HepG2 (cell line): Measurements from ENCODE around the gene PSPH. TPM values are rescaled to one million over a fixed set of nuclear protein-coding genes. Genes with fewer than 3 reads are reported as not detected.

ENCODE experiments used
- AFF4 ChIP-seq: sonication (generic); formaldehyde crosslinking; IDR thresholded peaks from 2 replicates; pipeline ENCODE4 v1.4.0; 2020; ENCODE audit warnings: missing genetic modification reagents
- FOXA3 ChIP-seq: IDR thresholded peaks from 2 replicates; pipeline ENCODE4 v1.6.1; 2016; ENCODE audit warnings: missing genetic modification reagents, missing compliant biosample characterization
- HDAC2 ChIP-seq: sonication (generic); formaldehyde crosslinking; IDR thresholded peaks from 2 replicates; pipeline ENCODE4 v1.4.0; 2020; ENCODE audit warnings: missing genetic modification reagents
- HOXA7 ChIP-seq: sonication (generic); formaldehyde crosslinking; IDR thresholded peaks from 2 replicates; pipeline ENCODE4 v1.8.1; 2022; ENCODE audit warnings: mild to moderate bottlenecking, missing genetic modification reagents, moderate library complexity
- IKZF5 ChIP-seq: IDR thresholded peaks from 2 replicates; pipeline ENCODE4 v1.6.1; 2018; ENCODE audit warnings: missing genetic modification reagents, mild to moderate bottlenecking, missing compliant biosample characterization
- ISX ChIP-seq: sonication (generic); formaldehyde crosslinking; conservative IDR thresholded peaks from 2 replicates; pipeline ENCODE4 v1.5.0; 2020; ENCODE audit warnings: missing genetic modification reagents
- KMT2B ChIP-seq: IDR thresholded peaks from 2 replicates; pipeline ENCODE4 v1.6.1; 2016; ENCODE audit warnings: missing genetic modification reagents, missing compliant biosample characterization
- MAFF ChIP-seq: IDR thresholded peaks from 2 replicates; pipeline ENCODE4 v1.6.1; 2011; ENCODE audit warnings: low read depth, low read length, improper control_type of control experiment
- MED1 ChIP-seq: sonication (generic); formaldehyde crosslinking; IDR thresholded peaks from 2 replicates; pipeline ENCODE4 v1.4.0; 2020; ENCODE audit warnings: missing genetic modification reagents
- MIER2 ChIP-seq: IDR thresholded peaks from 2 replicates; pipeline ENCODE4 v1.6.1; 2016; ENCODE audit warnings: missing biosample characterization, missing genetic modification reagents
- NKX3-1 ChIP-seq: sonication (generic); formaldehyde crosslinking; IDR thresholded peaks from 2 replicates; pipeline ENCODE4 v1.5.0; 2020; ENCODE audit warnings: missing genetic modification reagents
- NR1H2 ChIP-seq: sonication (generic); formaldehyde crosslinking; IDR thresholded peaks from 2 replicates; pipeline ENCODE4 v1.8.1; 2022; ENCODE audit warnings: low read depth, missing genetic modification reagents, borderline replicate concordance
- NRL ChIP-seq: sonication (generic); formaldehyde crosslinking; IDR thresholded peaks from 2 replicates; pipeline ENCODE4 v1.5.0; 2020; ENCODE audit warnings: missing genetic modification reagents, mild to moderate bottlenecking, moderate library complexity, borderline replicate concordance
- PAXIP1 ChIP-seq: sonication (generic); formaldehyde crosslinking; conservative IDR thresholded peaks from 2 replicates; pipeline ENCODE4 v1.4.0; 2020; ENCODE audit warnings: mild to moderate bottlenecking, missing genetic modification reagents, moderate library complexity
- PCBP2 ChIP-seq: fragments of 200-400 bp; formaldehyde crosslinking; optimal IDR thresholded peaks from 2 replicates; pipeline ENCODE3; 2018; ENCODE audit warnings: low read length, low read depth; ENCODE audit not compliant: poor library complexity, severe bottlenecking
- SIX4 ChIP-seq: sonication (generic); formaldehyde crosslinking; IDR thresholded peaks from 2 replicates; pipeline ENCODE4 v1.4.0; 2020; ENCODE audit warnings: missing genetic modification reagents
- ZMAT5 ChIP-seq: sonication (generic); formaldehyde crosslinking; IDR thresholded peaks from 2 replicates; pipeline ENCODE4 v1.5.0; 2020; ENCODE audit warnings: mild to moderate bottlenecking, low read depth, missing genetic modification reagents, borderline replicate concordance
- ZNF232 ChIP-seq: sonication (generic); formaldehyde crosslinking; IDR thresholded peaks from 2 replicates; pipeline ENCODE4 v1.4.0; 2020; ENCODE audit warnings: missing genetic modification reagents, borderline replicate concordance
- ZNF24 ChIP-seq: fragments of 450-650 bp; IDR thresholded peaks from 2 replicates; pipeline ENCODE4 v1.6.1; 2017; ENCODE audit warnings: antibody characterized with exemption, mild to moderate bottlenecking
- ZNF501 ChIP-seq: sonication (generic); formaldehyde crosslinking; IDR thresholded peaks from 2 replicates; pipeline ENCODE4 v1.5.1; 2020; ENCODE audit warnings: mild to moderate bottlenecking, moderate library complexity, missing genetic modification reagents
- ZNF549 ChIP-seq: sonication (generic); formaldehyde crosslinking; IDR thresholded peaks from 2 replicates; pipeline ENCODE4 v1.5.0; 2020; ENCODE audit warnings: missing genetic modification reagents
- ZNF746 ChIP-seq: sonication (generic); formaldehyde crosslinking; IDR thresholded peaks from 2 replicates; pipeline ENCODE4 v1.8.0; 2022; ENCODE audit warnings: mild to moderate bottlenecking, missing genetic modification reagents
- polyA plus RNA-seq, 8 experiments: library from polyadenylated mRNA; depleted of rRNA in 3 of 8; stranded (reverse) in 7 of 8; unstranded in 1 of 8; fragments of >200 nt; fragmentation: Illumina TruSeq in 4 of 8; extraction: Trizol in 4 of 8; gene quantifications; 2 replicates each; pipeline versions ENCODE4 v1.2.1 to v1.2.3, GENCODE V29; 2011 to 2016; ENCODE audit warnings: low read depth in 4 of 8, missing spikeins in 1 of 8, mixed read lengths in 1 of 8; ENCODE audit not compliant: insufficient read depth in 1 of 8
- total RNA-seq, 5 experiments: library from RNA; depleted of rRNA; stranded (reverse); fragments of >200 nt; fragmentation: Illumina TruSeq; extraction: Trizol; gene quantifications; 2 replicates each; pipeline ENCODE4 v1.2.3, GENCODE V29; 2016; ENCODE audit warnings: low read depth in 1 of 5

Gene PSPH
- total and polyA plus RNA-seq, 2 of the 13 experiments (the other 11 are each of a cell fraction or from before 2014, with no cell fraction given) = 85.5 to 124 TPM

- TF ChIP-seq ZNF232 (CRISPR knock-in tag) (no peak), ZNF746 (CRISPR knock-in tag) (peak; percentile 76; the same call in 1 of the 2 replicates), HOXA7 (no peak), NKX3-1 (no peak), ZNF24 (no peak; the same call in 1 of the 2 replicates), AFF4 (no peak; the same call in 1 of the 2 replicates), MIER2 (CRISPR knock-in tag) (no peak), MAFF (no peak), SIX4 (peak; percentile 55; the same call in 1 of the 2 replicates), MED1 (CRISPR knock-in tag) (peak; percentile 88), KMT2B (CRISPR knock-in tag) (peak; percentile 72), ZNF501 (CRISPR knock-in tag) (peak; percentile 84), PCBP2 (no peak), ZNF549 (CRISPR knock-in tag) (no peak; the same call in 1 of the 2 replicates), ISX (CRISPR knock-in tag) (no peak), ZMAT5 (no peak), IKZF5 (peak; percentile 70; the same call in 1 of the 2 replicates), PAXIP1 (CRISPR knock-in tag) (peak; percentile 73), NR1H2 (CRISPR knock-in tag) (no peak; the same call in 1 of the 2 replicates), HDAC2 (CRISPR knock-in tag) (peak; percentile 82), NRL (no peak), FOXA3 (peak; percentile 49)
Measured at GRCh38 chr7:56051339-56052191, at the start of gene PSPH, which contains the start of gene CCT6A (continued).
